GM23338 (cell line): ENCODE data around the gene RND3. TPM values are rescaled to one million over a fixed set of nuclear protein-coding genes. Genes with fewer than 3 reads are reported as not detected.

Source experiments
- ATAC-seq: fragments of 200-7000 bp; cut with Tn5 transposase; 3 replicates; pipeline ENCODE4 v1.9.1; 2020
- DNase-seq: peaks from one replicate; pipeline ENCODE4 v3.0.0-alpha.2; 2015; ENCODE audit warnings: low spot score
- H2AFZ ChIP-seq: fragments of 200-600 bp; sonication (generic); 2 replicates; pipeline ENCODE4 v1.8.0; 2016; ENCODE audit warnings: antibody characterized with exemption, mild to moderate bottlenecking, moderate library complexity
- H3F3A ChIP-seq: fragments of 200-600 bp; sonication (generic); replicated peaks from 2 replicates; pipeline ENCODE4 v1.8.0; 2017; ENCODE audit warnings: antibody characterized with exemption, mixed run types, low read depth
- H3K27ac ChIP-seq: fragments of 200-600 bp; sonication (generic); 2 replicates; pipeline ENCODE4 v1.6.1; 2016; ENCODE audit warnings: low read depth
- H3K27me3 ChIP-seq: fragments of 200-600 bp; sonication (generic); 2 replicates; pipeline ENCODE4 v1.8.0; 2016; ENCODE audit warnings: mild to moderate bottlenecking, mixed run types, moderate library complexity; ENCODE audit not compliant: insufficient read depth
- H3K36me3 ChIP-seq: fragments of 200-600 bp; sonication (generic); 2 replicates; pipeline ENCODE4 v1.8.0; 2016; ENCODE audit warnings: mild to moderate bottlenecking; ENCODE audit not compliant: insufficient read depth
- H3K4me1 ChIP-seq: fragments of 200-600 bp; sonication (generic); 2 replicates; pipeline ENCODE4 v1.8.0; 2016; ENCODE audit warnings: mild to moderate bottlenecking, moderate library complexity; ENCODE audit not compliant: insufficient read depth
- H3K4me2 ChIP-seq: fragments of 200-600 bp; sonication (generic); 2 replicates; pipeline ENCODE4 v1.7.1; 2017; ENCODE audit warnings: mixed run types
- H3K4me3 ChIP-seq: fragments of 200-600 bp; sonication (generic); 2 replicates; pipeline ENCODE4 v1.6.1; 2016; ENCODE audit warnings: mixed run types
- H3K79me2 ChIP-seq: fragments of 200-600 bp; sonication (generic); replicated peaks from 2 replicates; pipeline ENCODE4 v1.8.0; 2017; ENCODE audit warnings: mild to moderate bottlenecking; ENCODE audit not compliant: insufficient read depth
- H3K9me2 ChIP-seq: fragments of 200-600 bp; sonication (generic); 2 replicates; pipeline ENCODE4 v1.8.0; 2017; ENCODE audit not compliant: insufficient read depth
- H4K20me1 ChIP-seq: fragments of 200-600 bp; sonication (generic); replicated peaks from 2 replicates; pipeline ENCODE4 v1.8.0; 2017; ENCODE audit warnings: mild to moderate bottlenecking; ENCODE audit not compliant: insufficient read depth
- H3K27ac Mint-ChIP-seq: 2 replicates; pipeline ENCODE4 v1.8.0; 2020; ENCODE audit warnings: inconsistent platforms, mild to moderate bottlenecking, moderate library complexity, mixed read lengths
- H3K27me3 Mint-ChIP-seq: 3 replicates; pipeline ENCODE4 v1.8.0; 2022; ENCODE audit warnings: low read depth, mild to moderate bottlenecking, moderate library complexity, mixed read lengths, inconsistent platforms; ENCODE audit not compliant: insufficient read depth, poor library complexity
- H3K36me3 Mint-ChIP-seq: 3 replicates; pipeline ENCODE4 v1.8.0; 2021; ENCODE audit warnings: low read depth, mild to moderate bottlenecking, inconsistent platforms, moderate library complexity, mixed read lengths
- H3K4me1 Mint-ChIP-seq: 3 replicates; pipeline ENCODE4 v1.8.0; 2020; ENCODE audit warnings: mild to moderate bottlenecking, inconsistent platforms, mixed read lengths
- H3K4me3 Mint-ChIP-seq: 3 replicates; pipeline ENCODE4 v1.8.0; 2021; ENCODE audit warnings: moderate library complexity, mild to moderate bottlenecking, inconsistent platforms, mixed read lengths
- H3K9me3 Mint-ChIP-seq: 3 replicates; pipeline ENCODE4 v1.8.0; 2020; ENCODE audit warnings: moderate library complexity, mild to moderate bottlenecking, inconsistent platforms, mixed read lengths
- CREB1 ChIP-seq: fragments of 250-450 bp; sonication (Bioruptor Pico); IDR thresholded peaks from 2 replicates; pipeline ENCODE4 v1.5.0; 2020; ENCODE audit warnings: low read depth, mild to moderate bottlenecking, moderate library complexity
- CTCF ChIP-seq, 2 experiments: fragments of 200-600 bp in 1 of 2; sonication (generic) in 1 of 2; conservative IDR thresholded peaks; 2 replicates each; pipeline versions ENCODE4 v1.5.1 to v1.6.1; 2016 to 2017; ENCODE audit warnings: antibody characterized with exemption in 2 of 2, low read depth in 2 of 2, mild to moderate bottlenecking in 2 of 2, moderate library complexity in 1 of 2
- EZH2 ChIP-seq: fragments of 200-600 bp; sonication (generic); IDR thresholded peaks from one replicate; pipeline ENCODE4 v1.8.0; 2017; ENCODE audit warnings: antibody characterized with exemption, mild to moderate bottlenecking, low read depth; ENCODE audit not compliant: unreplicated experiment
- JUNB ChIP-seq: IDR thresholded peaks from one replicate; pipeline ENCODE4 v1.6.1; 2016; ENCODE audit warnings: antibody characterized with exemption; ENCODE audit not compliant: unreplicated experiment
- NANOG ChIP-seq: IDR thresholded peaks from 2 replicates; pipeline ENCODE4 v1.6.1; 2016; ENCODE audit warnings: antibody characterized with exemption, borderline replicate concordance
- POLR2AphosphoS5 ChIP-seq: IDR thresholded peaks from 2 replicates; pipeline ENCODE4 v1.6.1; 2016; ENCODE audit warnings: antibody characterized with exemption, low read depth
- STAT1 ChIP-seq: IDR thresholded peaks from one replicate; pipeline ENCODE4 v1.6.1; 2016; ENCODE audit warnings: antibody characterized with exemption; ENCODE audit not compliant: unreplicated experiment
- ZNF114 ChIP-seq: fragments of 250-450 bp; sonication (Bioruptor Pico); IDR thresholded peaks from 2 replicates; pipeline ENCODE4 v1.5.0; 2020; ENCODE audit warnings: mild to moderate bottlenecking, moderate library complexity
- ZNF331 ChIP-seq: fragments of 250-450 bp; sonication (Bioruptor Pico); IDR thresholded peaks from 2 replicates; pipeline ENCODE4 v1.5.0; 2020; ENCODE audit warnings: low read depth, mild to moderate bottlenecking, moderate library complexity
- ZNF462 ChIP-seq: fragments of 250-450 bp; sonication (Bioruptor Pico); IDR thresholded peaks from 2 replicates; pipeline ENCODE4 v1.5.0; 2020; ENCODE audit warnings: mild to moderate bottlenecking, moderate library complexity
- polyA plus RNA-seq: library from polyadenylated mRNA; unstranded; fragments of >200 nt; fragmentation: Nextera tagmentation; extraction: Ambion mirVana; gene quantifications from 2 replicates; pipeline ENCODE4 v1.2.1, GENCODE V29; 2016
- total RNA-seq: library from RNA; depleted of rRNA; stranded (reverse); fragments of >200 nt; shearing (Covaris generic); gene quantifications from 2 replicates; pipeline ENCODE4 v1.2.3, GENCODE V29; 2014
- TF ChIP-seq, protein P1 (sequence below): IDR thresholded peaks from 2 replicates; pipeline ENCODE4 v1.6.1; 2016; ENCODE audit warnings: antibody characterized with exemption

The RND3 gene
- total and polyA plus RNA-seq, 2 experiments from 2014 or later, result 48.2 to 55.3 TPM

DNA sequence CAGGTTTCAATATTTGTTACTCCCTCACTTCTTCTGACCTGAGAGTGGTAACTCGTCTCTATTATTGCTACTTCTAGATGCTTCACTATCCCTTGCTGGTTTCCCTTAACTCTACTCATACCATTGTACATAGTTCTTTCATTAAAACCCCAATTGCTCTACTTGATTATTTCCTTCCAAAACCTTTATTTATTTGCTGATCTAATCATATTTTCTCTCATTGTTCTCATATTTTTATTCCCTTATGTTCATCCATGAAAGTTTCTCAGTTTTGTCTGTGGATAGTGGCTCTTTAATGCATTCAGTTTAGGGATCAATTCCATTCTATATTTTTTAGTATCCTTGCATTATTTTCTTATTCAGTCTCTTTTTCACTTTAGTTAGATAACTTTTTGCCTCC, 42.1 kb downstream of the RND3 start:
- H3K4me1 ChIP-seq, result no peaks in the 10 kb centered on the region
- H3K9me3 Mint-ChIP-seq, result no peaks in the 10 kb centered on the region
- H3K36me3 ChIP-seq, result no peaks in the 10 kb centered on the region
- H3K4me1 Mint-ChIP-seq, result no peaks in the 10 kb centered on the region
- H3K9me2 ChIP-seq, result no peaks in the 10 kb centered on the region
- no peak overlapping the region for H3K4me3 ChIP-seq
- TF ChIP-seq POLR2AphosphoS5 (no peak), EZH2 (no peak), ZNF331 (CRISPR knock-in tag) (no peak), ZNF114 (no peak), ZNF462 (CRISPR knock-in tag) (no peak), NANOG (no peak), CREB1 (CRISPR knock-in tag) (no peak)
- no peaks in the 10 kb centered on the region for H4K20me1 ChIP-seq
- H3K36me3 Mint-ChIP-seq, result no peaks in the 10 kb centered on the region
- H3K27me3 ChIP-seq, result no peaks in the 10 kb centered on the region
- H2AFZ ChIP-seq, result no peak overlapping the region
- H3K27me3 Mint-ChIP-seq, result no peaks in the 10 kb centered on the region
- H3F3A ChIP-seq, result no peaks in the 10 kb centered on the region
- H3K27ac ChIP-seq, result no peak overlapping the region
- H3K4me3 Mint-ChIP-seq, result no peak overlapping the region
- DNase-seq (no peak), ATAC-seq (no peak)
- no peak overlapping the region for H3K4me2 ChIP-seq
- no peak overlapping the region for H3K27ac Mint-ChIP-seq
- H3K79me2 ChIP-seq, result no peaks in the 10 kb centered on the region

DNA sequence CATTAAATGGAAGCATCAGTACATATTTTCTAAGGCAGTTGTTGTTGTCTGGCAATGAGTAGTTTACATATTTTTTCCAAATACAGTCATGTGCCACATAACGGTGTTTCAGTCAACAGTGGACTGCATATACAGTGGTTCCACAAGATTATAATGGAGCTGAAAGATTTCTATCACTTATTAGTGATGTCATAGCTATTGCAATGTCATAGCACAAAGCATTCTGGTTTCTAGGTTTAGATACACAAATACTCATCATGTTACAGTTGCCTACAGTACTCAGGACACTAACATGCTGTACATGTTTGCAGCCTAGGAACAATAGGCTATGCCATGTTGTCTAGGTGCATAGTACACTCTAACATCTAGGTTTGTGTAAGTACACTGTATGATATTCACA, 45.0 kb downstream of the RND3 start:
- no peaks in the 10 kb centered on the region for H3K9me3 Mint-ChIP-seq
- no peaks in the 10 kb centered on the region for H3K9me2 ChIP-seq
- no peak overlapping the region for H3K27ac Mint-ChIP-seq
- TF ChIP-seq CTCF (conservative IDR thresholded peaks at IDR 0.05; ENCODE audit: low read depth in 2 of 2) (no peak), ZNF331 (CRISPR knock-in tag) (no peak), JUNB (no peak), STAT1 (no peak), POLR2AphosphoS5 (no peak), ZNF114 (no peak)
- TF ChIP-seq, protein P1, sequence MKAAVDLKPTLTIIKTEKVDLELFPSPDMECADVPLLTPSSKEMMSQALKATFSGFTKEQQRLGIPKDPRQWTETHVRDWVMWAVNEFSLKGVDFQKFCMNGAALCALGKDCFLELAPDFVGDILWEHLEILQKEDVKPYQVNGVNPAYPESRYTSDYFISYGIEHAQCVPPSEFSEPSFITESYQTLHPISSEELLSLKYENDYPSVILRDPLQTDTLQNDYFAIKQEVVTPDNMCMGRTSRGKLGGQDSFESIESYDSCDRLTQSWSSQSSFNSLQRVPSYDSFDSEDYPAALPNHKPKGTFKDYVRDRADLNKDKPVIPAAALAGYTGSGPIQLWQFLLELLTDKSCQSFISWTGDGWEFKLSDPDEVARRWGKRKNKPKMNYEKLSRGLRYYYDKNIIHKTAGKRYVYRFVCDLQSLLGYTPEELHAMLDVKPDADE, result no peak

More for the DNA sequence above, 45.0 kb downstream of the RND3 start:
- DNase-seq, result no peak
- ATAC-seq, result no peak
- H3K4me2 ChIP-seq, result no peak overlapping the region
- H4K20me1 ChIP-seq, result no peaks in the 10 kb centered on the region
- no peaks in the 10 kb centered on the region for H3K27me3 ChIP-seq
- H3K4me3 ChIP-seq, result no peak overlapping the region
- no peaks in the 10 kb centered on the region for H3F3A ChIP-seq
- Mint-ChIP-seq H3K27me3 (no peaks in the 10 kb centered on the region), H3K4me1 (no peaks in the 10 kb centered on the region), H3K36me3 (no peaks in the 10 kb centered on the region), H3K4me3 (no peak overlapping the region)
- no peaks in the 10 kb centered on the region for H3K36me3 ChIP-seq
- H3K27ac ChIP-seq, result no peak overlapping the region
- H2AFZ ChIP-seq, result no peak overlapping the region
- no peaks in the 10 kb centered on the region for H3K79me2 ChIP-seq
- no peaks in the 10 kb centered on the region for H3K4me1 ChIP-seq
